ENCODE measurements around the gene NOC2L.

The NOC2L gene

GRCh38 chr1:942864-943533, 16.1 kb downstream of the NOC2L start:
- DNase-seq (ENCODE audit: low read depth) = no peak

GRCh38 chr1:942411-942821, 16.6 kb downstream of the NOC2L start:
- DNase-seq (ENCODE audit: low read depth) = no peak

GRCh38 chr1:941588-942383, 17.3 kb downstream of the NOC2L start:
- DNase-seq (ENCODE audit: low read depth) = no peak

- DNase-seq (ENCODE audit: low read depth) = no peak
Observed at GRCh38 chr1:941015-941587, 18.0 kb downstream of the NOC2L start.

- no peak for DNase-seq (ENCODE audit: low read depth)
Observed at GRCh38 chr1:940107-941014, 18.7 kb downstream of the NOC2L start.

GRCh38 chr1:939511-940106, 19.4 kb downstream of the NOC2L start:
- no peak for DNase-seq (ENCODE audit: low read depth)

- DNase-seq (ENCODE audit: low read depth) = no peak
Observed at GRCh38 chr1:938711-939489, 20.2 kb downstream of the NOC2L start.

- no peak for DNase-seq (ENCODE audit: low read depth)
Observed at GRCh38 chr1:938088-938683, 20.9 kb downstream of the NOC2L start.

GRCh38 chr1:937521-937920, 21.5 kb downstream of the NOC2L start:
- no peak for DNase-seq (ENCODE audit: low read depth)

- DNase-seq (ENCODE audit: low read depth) = no peak
Observed at GRCh38 chr1:936348-937264, 22.4 kb downstream of the NOC2L start.

- no peak for DNase-seq (ENCODE audit: low read depth)
Observed at GRCh38 chr1:935751-936231, 23.3 kb downstream of the NOC2L start.

GRCh38 chr1:934991-935750, 23.9 kb downstream of the NOC2L start:
- DNase-seq (ENCODE audit: low read depth) = no peak

- DNase-seq (ENCODE audit: low read depth) = no peak
Observed at GRCh38 chr1:933603-933940, 25.5 kb downstream of the NOC2L start.

GRCh38 chr1:932776-933602, 26.1 kb downstream of the NOC2L start:
- DNase-seq (ENCODE audit: low read depth) = no peak

GRCh38 chr1:932173-932510, 26.9 kb downstream of the NOC2L start:
- DNase-seq (ENCODE audit: low read depth) = no peak

- DNase-seq (ENCODE audit: low read depth) = no peak
Observed at GRCh38 chr1:931380-932172, 27.5 kb downstream of the NOC2L start.

- no peak for DNase-seq (ENCODE audit: low read depth)
Observed at GRCh38 chr1:930633-931138, 28.4 kb downstream of the NOC2L start.
